Measurements from ENCODE around the gene RTKN2.

The RTKN2 gene

GRCh38 chr10:62225362-62225761, 43.3 kb downstream of the RTKN2 start:
- Histone ChIP-seq H3K9ac (ENCODE audit: insufficient read length, low read depth) (no peak overlapping the region), H3K36me3 (ENCODE audit: insufficient read depth, insufficient read length, low read length) (no peaks in the 10 kb centered on the region), H3K27me3 (ENCODE audit: insufficient read depth, insufficient read length) (no peaks in the 10 kb centered on the region), H3K9me3 (ENCODE audit: insufficient read depth, low read length) (no peaks in the 10 kb centered on the region), H3K4me3 (ENCODE audit: insufficient read length, low read depth) (no peak overlapping the region), H3K4me1 (ENCODE audit: insufficient read depth, insufficient read length) (no peaks in the 10 kb centered on the region)
- no peak for TF ChIP-seq YY1 (IDR thresholded peaks at IDR 0.05; ENCODE audit: insufficient read depth, insufficient read length)
- TF ChIP-seq ZNF274 (IDR thresholded peaks at IDR 0.05; ENCODE audit: low read depth, low read length) = no peak
- TF ChIP-seq SUZ12 (IDR thresholded peaks at IDR 0.05; ENCODE audit: extremely low read depth, insufficient read depth, insufficient read length) = no peak
- no peak for DNase-seq (ENCODE audit: low read depth, low spot score)

- DNase-seq (ENCODE audit: low read depth, low spot score) = peak; percentile 2
- H3K4me3 ChIP-seq (ENCODE audit: insufficient read length, low read depth) = no peak overlapping the region
- H3K9ac ChIP-seq (ENCODE audit: insufficient read length, low read depth) = no peak overlapping the region
- no peaks in the 10 kb centered on the region for H3K27me3 ChIP-seq (ENCODE audit: insufficient read depth, insufficient read length)
- no peaks in the 10 kb centered on the region for H3K4me1 ChIP-seq (ENCODE audit: insufficient read depth, insufficient read length)
- TF ChIP-seq YY1 (IDR thresholded peaks at IDR 0.05; ENCODE audit: insufficient read depth, insufficient read length) = no peak
- TF ChIP-seq SUZ12 (IDR thresholded peaks at IDR 0.05; ENCODE audit: extremely low read depth, insufficient read depth, insufficient read length) = no peak
- TF ChIP-seq ZNF274 (IDR thresholded peaks at IDR 0.05; ENCODE audit: low read depth, low read length) = no peak
- no peaks in the 10 kb centered on the region for H3K9me3 ChIP-seq (ENCODE audit: insufficient read depth, low read length)
- H3K36me3 ChIP-seq (ENCODE audit: insufficient read depth, insufficient read length, low read length) = no peaks in the 10 kb centered on the region
Measured at GRCh38 chr10:62224606-62225005, 44.0 kb downstream of the RTKN2 start.

GRCh38 chr10:62217683-62218082, 51.0 kb downstream of the RTKN2 start:
- TF ChIP-seq YY1 (IDR thresholded peaks at IDR 0.05; ENCODE audit: insufficient read depth, insufficient read length) (no peak), SUZ12 (IDR thresholded peaks at IDR 0.05; ENCODE audit: extremely low read depth, insufficient read depth, insufficient read length) (no peak), ZNF274 (IDR thresholded peaks at IDR 0.05; ENCODE audit: low read depth, low read length) (no peak)

GRCh38 chr10:62214364-62214874, 54.2 kb downstream of the RTKN2 start:
- Histone ChIP-seq H3K4me3 (ENCODE audit: insufficient read length, low read depth) (no peak overlapping the region), H3K9ac (ENCODE audit: insufficient read length, low read depth) (no peak overlapping the region)
- TF ChIP-seq SUZ12 (IDR thresholded peaks at IDR 0.05; ENCODE audit: extremely low read depth, insufficient read depth, insufficient read length) (no peak), YY1 (IDR thresholded peaks at IDR 0.05; ENCODE audit: insufficient read depth, insufficient read length) (no peak), ZNF274 (IDR thresholded peaks at IDR 0.05; ENCODE audit: low read depth, low read length) (no peak)

More at GRCh38 chr10:62217683-62218082, 51.0 kb downstream of the RTKN2 start:
- no peak overlapping the region for H3K9ac ChIP-seq (ENCODE audit: insufficient read length, low read depth)
- DNase-seq (ENCODE audit: low read depth, low spot score) = no peak
- H3K4me3 ChIP-seq (ENCODE audit: insufficient read length, low read depth) = no peak overlapping the region
- no peaks in the 10 kb centered on the region for H3K9me3 ChIP-seq (ENCODE audit: insufficient read depth, low read length)
- no peaks in the 10 kb centered on the region for H3K27me3 ChIP-seq (ENCODE audit: insufficient read depth, insufficient read length)
- no peaks in the 10 kb centered on the region for H3K4me1 ChIP-seq (ENCODE audit: insufficient read depth, insufficient read length)
- H3K36me3 ChIP-seq (ENCODE audit: insufficient read depth, insufficient read length, low read length) = no peaks in the 10 kb centered on the region

DNA sequence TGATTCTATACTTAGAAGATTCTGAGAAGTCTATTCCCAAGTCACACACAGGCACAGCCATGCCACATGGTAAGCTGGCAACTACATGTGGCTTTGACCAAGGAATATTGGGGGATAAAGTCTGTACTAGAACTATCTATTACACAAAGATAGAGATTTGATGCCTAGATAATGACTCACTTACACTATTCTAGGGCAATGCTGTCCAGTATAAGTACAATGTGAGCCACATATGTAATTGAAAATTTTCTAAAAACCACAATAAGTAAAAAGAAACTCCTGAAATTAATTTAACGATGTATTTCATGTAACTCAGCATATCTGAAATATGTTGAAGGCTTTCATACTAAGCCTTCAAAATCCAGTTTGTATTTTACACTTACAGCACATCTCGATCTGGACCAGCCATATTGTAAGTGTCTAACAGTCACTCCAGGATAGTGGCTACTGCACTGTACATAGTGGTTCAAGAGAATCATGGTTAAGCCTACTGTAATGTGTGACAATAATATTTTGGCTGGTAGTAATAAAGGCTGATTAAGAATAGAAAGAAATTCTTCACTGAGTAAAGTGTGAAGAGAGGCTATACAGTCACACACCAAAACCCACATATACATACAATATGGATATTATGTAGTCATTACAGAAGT, 62.8 kb downstream of the RTKN2 start:
- H3K9ac ChIP-seq (ENCODE audit: insufficient read length, low read depth) = no peak overlapping the region
- no peaks in the 10 kb centered on the region for H3K9me3 ChIP-seq (ENCODE audit: insufficient read depth, low read length)
- no peaks in the 10 kb centered on the region for H3K27me3 ChIP-seq (ENCODE audit: insufficient read depth, insufficient read length)
- H3K4me1 ChIP-seq (ENCODE audit: insufficient read depth, insufficient read length) = no peaks in the 10 kb centered on the region
- no peak for DNase-seq (ENCODE audit: low read depth, low spot score)
- no peak overlapping the region for H3K4me3 ChIP-seq (ENCODE audit: insufficient read length, low read depth)
- no peak for TF ChIP-seq SUZ12 (IDR thresholded peaks at IDR 0.05; ENCODE audit: extremely low read depth, insufficient read depth, insufficient read length)
- no peak for TF ChIP-seq ZNF274 (IDR thresholded peaks at IDR 0.05; ENCODE audit: low read depth, low read length)
- no peak for TF ChIP-seq YY1 (IDR thresholded peaks at IDR 0.05; ENCODE audit: insufficient read depth, insufficient read length)
- H3K36me3 ChIP-seq (ENCODE audit: insufficient read depth, insufficient read length, low read length) = no peaks in the 10 kb centered on the region

More at GRCh38 chr10:62214364-62214874, 54.2 kb downstream of the RTKN2 start:
- no peaks in the 10 kb centered on the region for H3K27me3 ChIP-seq (ENCODE audit: insufficient read depth, insufficient read length)
- no peak for DNase-seq (ENCODE audit: low read depth, low spot score)
- no peaks in the 10 kb centered on the region for H3K4me1 ChIP-seq (ENCODE audit: insufficient read depth, insufficient read length)
- no peaks in the 10 kb centered on the region for H3K9me3 ChIP-seq (ENCODE audit: insufficient read depth, low read length)
- H3K36me3 ChIP-seq (ENCODE audit: insufficient read depth, insufficient read length, low read length) = no peaks in the 10 kb centered on the region

- no peaks in the 10 kb centered on the region for H3K4me1 ChIP-seq (ENCODE audit: insufficient read depth, insufficient read length)
- TF ChIP-seq SUZ12 (IDR thresholded peaks at IDR 0.05; ENCODE audit: extremely low read depth, insufficient read depth, insufficient read length) (no peak), YY1 (IDR thresholded peaks at IDR 0.05; ENCODE audit: insufficient read depth, insufficient read length) (no peak), ZNF274 (IDR thresholded peaks at IDR 0.05; ENCODE audit: low read depth, low read length) (no peak)
- no peak overlapping the region for H3K4me3 ChIP-seq (ENCODE audit: insufficient read length, low read depth)
- H3K9ac ChIP-seq (ENCODE audit: insufficient read length, low read depth) = no peak overlapping the region
- no peaks in the 10 kb centered on the region for H3K36me3 ChIP-seq (ENCODE audit: insufficient read depth, insufficient read length, low read length)
- H3K27me3 ChIP-seq (ENCODE audit: insufficient read depth, insufficient read length) = no peaks in the 10 kb centered on the region
- no peak for DNase-seq (ENCODE audit: low read depth, low spot score)
- no peaks in the 10 kb centered on the region for H3K9me3 ChIP-seq (ENCODE audit: insufficient read depth, low read length)
Measured at GRCh38 chr10:62199584-62199983, 69.1 kb downstream of the RTKN2 start.

DNA sequence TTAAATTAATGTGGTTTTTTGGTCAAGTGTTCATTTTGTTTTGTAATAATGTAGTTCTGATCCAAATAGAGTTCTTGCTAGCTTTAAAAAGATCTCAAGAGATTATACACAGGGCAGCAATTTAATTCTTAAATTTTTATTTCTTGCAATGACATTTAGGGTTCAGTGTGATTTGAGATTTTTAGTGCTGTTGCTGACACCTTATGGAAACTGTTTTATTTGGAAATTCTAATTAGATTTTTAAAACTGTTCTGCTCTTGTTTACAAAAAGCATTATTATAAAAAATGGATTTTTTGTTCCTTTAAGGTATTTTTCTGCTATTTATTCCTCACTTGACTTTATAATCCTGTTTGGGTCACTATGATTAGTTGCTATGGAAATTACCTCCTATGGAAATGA, 72.1 kb downstream of the RTKN2 start:
- Histone ChIP-seq H3K9ac (ENCODE audit: insufficient read length, low read depth) (no peak overlapping the region), H3K36me3 (ENCODE audit: insufficient read depth, insufficient read length, low read length) (no peaks in the 10 kb centered on the region), H3K27me3 (ENCODE audit: insufficient read depth, insufficient read length) (no peaks in the 10 kb centered on the region), H3K4me1 (ENCODE audit: insufficient read depth, insufficient read length) (no peaks in the 10 kb centered on the region), H3K4me3 (ENCODE audit: insufficient read length, low read depth) (no peak overlapping the region), H3K9me3 (ENCODE audit: insufficient read depth, low read length) (no peaks in the 10 kb centered on the region)
- no peak for DNase-seq (ENCODE audit: low read depth, low spot score)
- TF ChIP-seq YY1 (IDR thresholded peaks at IDR 0.05; ENCODE audit: insufficient read depth, insufficient read length) = no peak
- no peak for TF ChIP-seq ZNF274 (IDR thresholded peaks at IDR 0.05; ENCODE audit: low read depth, low read length)
- no peak for TF ChIP-seq SUZ12 (IDR thresholded peaks at IDR 0.05; ENCODE audit: extremely low read depth, insufficient read depth, insufficient read length)
